Lower lobe of right lung (tissue), 2 donors: Measurements from ENCODE around the gene CFAP20. TPM values are rescaled to one million over a fixed set of nuclear protein-coding genes. Genes with fewer than 3 reads are reported as not detected.
"Not testable (repeated sequence)": the region's sequence is repeated elsewhere in the genome, so short reads cannot be mapped to it uniquely, and the experiment has no call there.

Experiments
- ATAC-seq, 2 donors: fragments of 200-7000 bp; cut with Tn5 transposase; one replicate each; pipeline ENCODE4 v1.9.1; 2020 to 2022; ENCODE audit warnings: mild to moderate bottlenecking in 2 of 2, moderate library complexity in 2 of 2
- DNase-seq: peaks from one replicate; pipeline ENCODE4 v3.0.0-alpha.2; 2020
- H3K27ac ChIP-seq: fragments of 200-600 bp; one replicate; pipeline ENCODE4 v1.8.0; 2022
- H3K27me3 ChIP-seq: fragments of 200-600 bp; one replicate; pipeline ENCODE4 v1.8.0; 2022; ENCODE audit warnings: low read depth
- H3K36me3 ChIP-seq: fragments of 200-600 bp; one replicate; pipeline ENCODE4 v1.8.0; 2022; ENCODE audit warnings: mild to moderate bottlenecking
- H3K4me1 ChIP-seq: fragments of 200-600 bp; one replicate; pipeline ENCODE4 v1.8.0; 2022
- H3K4me3 ChIP-seq: fragments of 200-600 bp; one replicate; pipeline ENCODE4 v1.8.0; 2022; ENCODE audit warnings: mild to moderate bottlenecking
- H3K9me3 ChIP-seq: fragments of 200-600 bp; one replicate; pipeline ENCODE4 v1.8.0; 2022
- intact Hi-C: fragments of 100-400 bp; cut with DNase I; formaldehyde crosslinking; loops from one replicate; pipeline ENCODE4 v1.11.0; 2022
- total RNA-seq: library from RNA; stranded (reverse); fragmentation: NEBNext Ultra II Directional; extraction: Animal tissue kit (Norgen Biotek cat#: 25700); gene quantifications from one replicate; pipeline ENCODE4 v1.2.1, GENCODE V29; 2021
- TF ChIP-seq, protein P1 (sequence below): fragments of 200-600 bp; IDR thresholded peaks from one replicate; pipeline ENCODE4 v1.8.0; 2022; ENCODE audit warnings: antibody characterized with exemption, mild to moderate bottlenecking
- donor health status: DM: no; HTN: yes; CAD: no; lungs with severe emphysema.

Gene CFAP20
- total RNA-seq, 1 donor from 2014 or later = 21.7 TPM

DNA sequence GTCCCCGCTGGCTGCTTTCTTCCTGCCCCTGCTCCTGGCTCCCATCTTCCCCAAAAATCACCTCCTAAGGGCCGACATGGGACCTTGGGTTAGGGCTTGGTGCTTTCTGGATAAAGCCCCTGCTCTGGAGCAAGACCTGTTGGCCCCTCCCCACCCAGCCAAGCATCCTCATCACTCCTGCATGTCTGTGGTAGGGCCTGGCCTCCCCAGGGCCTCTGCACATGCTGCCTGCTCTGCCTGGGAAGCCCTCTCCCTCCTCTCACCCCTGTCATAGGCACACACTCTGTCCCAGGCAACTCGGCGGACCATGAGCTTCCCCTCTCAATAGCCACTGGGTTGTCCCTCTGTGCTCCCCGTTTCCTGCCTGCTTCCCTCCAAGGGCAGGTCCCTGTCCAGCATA is 35.2 kb downstream of the CFAP20 start:
- no peaks in the 10 kb centered on the region for H3K27me3 ChIP-seq
- intact Hi-C loops = no loop called here
- no peaks in the 10 kb centered on the region for H3K36me3 ChIP-seq
- no peaks in the 10 kb centered on the region for H3K9me3 ChIP-seq
- DNase-seq (no peak), ATAC-seq (no peak)
- no peak overlapping the region for H3K27ac ChIP-seq
- H3K4me1 ChIP-seq = peaks cover 8% of the 10 kb centered on the region
- TF ChIP-seq, protein P1, sequence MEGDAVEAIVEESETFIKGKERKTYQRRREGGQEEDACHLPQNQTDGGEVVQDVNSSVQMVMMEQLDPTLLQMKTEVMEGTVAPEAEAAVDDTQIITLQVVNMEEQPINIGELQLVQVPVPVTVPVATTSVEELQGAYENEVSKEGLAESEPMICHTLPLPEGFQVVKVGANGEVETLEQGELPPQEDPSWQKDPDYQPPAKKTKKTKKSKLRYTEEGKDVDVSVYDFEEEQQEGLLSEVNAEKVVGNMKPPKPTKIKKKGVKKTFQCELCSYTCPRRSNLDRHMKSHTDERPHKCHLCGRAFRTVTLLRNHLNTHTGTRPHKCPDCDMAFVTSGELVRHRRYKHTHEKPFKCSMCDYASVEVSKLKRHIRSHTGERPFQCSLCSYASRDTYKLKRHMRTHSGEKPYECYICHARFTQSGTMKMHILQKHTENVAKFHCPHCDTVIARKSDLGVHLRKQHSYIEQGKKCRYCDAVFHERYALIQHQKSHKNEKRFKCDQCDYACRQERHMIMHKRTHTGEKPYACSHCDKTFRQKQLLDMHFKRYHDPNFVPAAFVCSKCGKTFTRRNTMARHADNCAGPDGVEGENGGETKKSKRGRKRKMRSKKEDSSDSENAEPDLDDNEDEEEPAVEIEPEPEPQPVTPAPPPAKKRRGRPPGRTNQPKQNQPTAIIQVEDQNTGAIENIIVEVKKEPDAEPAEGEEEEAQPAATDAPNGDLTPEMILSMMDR = no peak
- no peak overlapping the region for H3K4me3 ChIP-seq

DNA sequence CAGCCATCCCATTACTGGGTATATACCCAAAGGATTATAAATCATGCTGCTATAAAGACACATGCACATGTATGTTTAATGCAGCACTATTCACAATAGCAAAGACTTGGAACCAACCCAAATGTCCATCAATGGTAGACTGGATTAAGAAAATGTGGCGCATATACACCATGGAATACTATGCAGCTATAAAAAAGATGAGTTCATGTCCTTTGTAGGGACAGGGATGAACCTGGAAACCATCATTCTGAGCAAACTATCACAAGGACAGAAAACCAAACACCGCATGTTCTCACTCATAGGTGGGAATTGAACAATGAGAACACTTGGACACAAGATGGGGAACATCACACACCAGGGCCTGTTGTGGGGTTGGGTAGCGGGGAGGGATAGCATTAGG is 38.8 kb downstream of the CFAP20 start:
- DNase-seq, H3K27ac ChIP-seq, ATAC-seq, H3K27me3 ChIP-seq, intact Hi-C loops, H3K4me1 ChIP-seq, H3K9me3 ChIP-seq, H3K36me3 ChIP-seq, H3K4me3 ChIP-seq: not testable (repeated sequence)

DNA sequence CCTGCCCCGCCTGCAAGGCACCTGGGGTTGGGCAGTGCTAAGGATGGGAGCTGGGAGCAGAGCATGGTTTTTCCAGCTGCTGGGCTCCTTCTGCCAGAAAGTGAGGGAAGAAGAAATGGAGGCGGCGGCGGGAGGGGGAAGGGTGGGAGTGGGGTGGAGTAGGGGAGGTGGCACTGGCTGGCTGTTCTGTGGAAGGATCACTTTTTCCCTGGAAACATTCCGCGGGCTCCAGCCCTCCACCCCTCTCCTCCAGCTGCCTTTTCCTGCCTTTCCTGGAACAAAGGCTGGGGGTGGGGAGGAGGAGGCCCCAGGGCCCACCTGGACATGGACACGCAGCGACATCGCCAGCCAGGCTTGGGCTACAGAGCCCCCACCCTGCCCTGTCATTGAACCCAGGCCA is 41.1 kb downstream of the CFAP20 start:
- intact Hi-C loops = no loop called here
- DNase-seq (no peak), ATAC-seq (no peak)
- H3K36me3 ChIP-seq = no peaks in the 10 kb centered on the region
- TF ChIP-seq, protein P1 = no peak
- no peak overlapping the region for H3K4me3 ChIP-seq
- H3K27ac ChIP-seq = no peak overlapping the region
- H3K27me3 ChIP-seq = no peaks in the 10 kb centered on the region
- no peaks in the 10 kb centered on the region for H3K4me1 ChIP-seq
- H3K9me3 ChIP-seq = no peaks in the 10 kb centered on the region

DNA sequence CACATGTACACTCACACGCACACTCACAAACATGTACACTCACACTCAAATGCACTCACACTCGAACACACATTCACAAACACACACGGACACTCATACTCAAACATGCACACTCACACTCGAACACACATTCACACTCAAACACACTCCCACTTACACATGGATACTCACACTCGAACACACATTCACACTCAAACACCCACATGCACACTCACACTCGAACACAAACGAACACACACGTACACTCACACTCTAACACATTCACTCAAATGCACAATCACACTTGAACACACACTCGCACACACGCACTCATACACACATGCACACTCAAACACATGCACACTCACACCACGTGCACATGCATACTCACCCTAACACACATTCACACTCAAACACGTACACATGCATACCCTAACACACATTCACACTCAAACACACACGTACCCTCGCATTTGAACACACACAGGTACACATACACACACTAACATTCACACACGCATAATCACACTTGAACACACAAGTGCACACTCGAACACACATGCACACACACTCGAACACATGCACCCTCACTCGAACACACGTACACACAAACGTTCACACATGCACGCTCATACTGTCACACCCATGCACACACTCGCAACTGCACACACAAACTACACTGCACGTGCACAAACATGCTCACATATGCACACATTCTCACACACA is 41.8 kb downstream of the CFAP20 start:
- H3K27me3 ChIP-seq = no peaks in the 10 kb centered on the region
- intact Hi-C loops = no loop called here
- H3K9me3 ChIP-seq = no peaks in the 10 kb centered on the region
- ATAC-seq = no peak
- no peak overlapping the region for H3K4me3 ChIP-seq
- DNase-seq = no peak
- H3K36me3 ChIP-seq = no peaks in the 10 kb centered on the region
- TF ChIP-seq, protein P1 = no peak
- H3K4me1 ChIP-seq = no peaks in the 10 kb centered on the region
- no peak overlapping the region for H3K27ac ChIP-seq

DNA sequence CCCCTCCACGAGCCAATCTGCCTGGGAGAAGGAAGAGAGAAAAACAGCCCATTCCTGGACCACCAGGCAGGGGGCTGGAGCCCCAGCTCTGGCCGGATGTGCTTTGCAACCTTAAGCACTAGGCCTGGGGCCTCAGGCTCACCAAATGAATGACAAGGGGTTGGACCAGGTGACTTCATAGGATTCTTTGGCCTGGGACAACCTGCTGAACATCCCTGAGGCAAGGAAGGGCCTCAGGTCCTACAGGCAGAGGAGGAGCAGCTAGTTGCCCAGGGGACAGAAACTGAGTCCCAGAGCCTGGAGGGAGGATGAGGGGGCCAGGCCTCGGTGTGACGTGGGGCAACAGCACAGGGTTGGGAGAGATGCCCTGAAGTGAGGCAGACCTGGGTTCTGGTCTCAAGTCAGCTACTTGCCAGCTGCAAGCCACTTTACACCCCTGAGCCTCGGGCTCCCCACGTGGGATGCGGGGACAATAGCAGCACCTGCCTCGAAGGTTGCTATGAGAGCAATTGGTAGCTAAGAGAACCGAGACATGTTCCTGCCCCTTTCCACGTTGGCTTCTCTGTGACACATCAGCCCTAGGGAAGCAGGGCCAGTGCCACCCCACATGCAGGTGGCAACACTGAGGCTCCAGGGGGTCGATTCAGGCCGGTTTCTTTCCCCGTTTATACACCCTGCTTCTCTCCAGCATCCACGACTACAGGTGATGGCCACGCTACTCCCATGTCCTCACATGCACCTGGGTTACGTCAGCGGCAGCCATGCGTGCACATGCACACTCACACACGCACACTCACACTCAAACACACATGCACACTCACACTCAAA is 42.6 kb downstream of the CFAP20 start:
- intact Hi-C loops = no loop called here
- Histone ChIP-seq H3K9me3 (no peaks in the 10 kb centered on the region), H3K4me3 (no peak overlapping the region), H3K36me3 (no peaks in the 10 kb centered on the region), H3K27ac (no peak overlapping the region), H3K27me3 (no peaks in the 10 kb centered on the region), H3K4me1 (no peaks in the 10 kb centered on the region)
- DNase-seq = no peak
- no peak for ATAC-seq
- TF ChIP-seq, protein P1 = no peak
